GM12801 (cell line): Measurements from ENCODE around the gene GAL3ST3.

ENCODE experiments used
- TF ChIP-seq, protein P1 (sequence below): IDR thresholded peaks from one replicate; pipeline ENCODE4 v1.5.1; 2011; ENCODE audit warnings: control low read depth; ENCODE audit not compliant: insufficient read length; ENCODE audit errors: extremely low read depth

Gene GAL3ST3

DNA sequence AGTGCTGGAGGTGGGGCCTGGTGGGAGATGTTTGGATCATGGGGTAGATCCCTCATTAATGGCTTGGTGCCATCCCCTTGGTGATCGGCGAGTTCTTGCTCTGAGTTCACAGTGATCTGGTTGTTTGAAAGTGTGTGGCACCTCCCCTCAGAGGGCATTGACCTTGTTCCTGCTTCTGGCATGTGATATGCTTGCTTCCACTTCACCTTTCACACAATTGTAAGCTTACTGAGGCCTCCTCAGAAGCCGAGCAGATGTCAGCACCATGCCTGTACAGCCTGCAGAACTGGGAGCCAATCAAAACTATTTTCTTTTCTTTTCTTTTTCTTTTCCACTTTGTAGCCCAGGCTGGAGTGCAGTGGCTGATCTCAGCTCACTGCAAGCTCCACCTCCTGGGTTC lies 11.6 kb downstream of the GAL3ST3 start:
- TF ChIP-seq, protein P1, sequence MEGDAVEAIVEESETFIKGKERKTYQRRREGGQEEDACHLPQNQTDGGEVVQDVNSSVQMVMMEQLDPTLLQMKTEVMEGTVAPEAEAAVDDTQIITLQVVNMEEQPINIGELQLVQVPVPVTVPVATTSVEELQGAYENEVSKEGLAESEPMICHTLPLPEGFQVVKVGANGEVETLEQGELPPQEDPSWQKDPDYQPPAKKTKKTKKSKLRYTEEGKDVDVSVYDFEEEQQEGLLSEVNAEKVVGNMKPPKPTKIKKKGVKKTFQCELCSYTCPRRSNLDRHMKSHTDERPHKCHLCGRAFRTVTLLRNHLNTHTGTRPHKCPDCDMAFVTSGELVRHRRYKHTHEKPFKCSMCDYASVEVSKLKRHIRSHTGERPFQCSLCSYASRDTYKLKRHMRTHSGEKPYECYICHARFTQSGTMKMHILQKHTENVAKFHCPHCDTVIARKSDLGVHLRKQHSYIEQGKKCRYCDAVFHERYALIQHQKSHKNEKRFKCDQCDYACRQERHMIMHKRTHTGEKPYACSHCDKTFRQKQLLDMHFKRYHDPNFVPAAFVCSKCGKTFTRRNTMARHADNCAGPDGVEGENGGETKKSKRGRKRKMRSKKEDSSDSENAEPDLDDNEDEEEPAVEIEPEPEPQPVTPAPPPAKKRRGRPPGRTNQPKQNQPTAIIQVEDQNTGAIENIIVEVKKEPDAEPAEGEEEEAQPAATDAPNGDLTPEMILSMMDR = no peak

DNA sequence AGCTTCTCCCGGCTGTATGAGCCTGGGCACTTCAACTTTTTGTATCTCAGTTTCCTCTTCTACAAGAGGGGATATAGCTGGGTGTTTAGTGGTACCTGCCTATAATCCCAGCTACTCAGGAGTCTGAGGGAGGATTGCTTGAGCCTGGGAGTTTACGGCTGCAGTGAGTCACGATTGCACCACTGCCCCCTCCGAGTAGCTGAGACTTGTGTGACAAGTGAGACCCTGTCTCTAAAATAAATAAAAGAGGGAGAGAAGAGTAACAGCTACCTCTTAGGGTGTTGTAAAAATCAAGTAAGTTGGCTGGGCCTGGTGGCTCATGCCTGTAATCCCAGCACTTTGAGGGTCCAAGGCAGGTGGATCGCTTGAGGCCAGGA lies 12.6 kb downstream of the GAL3ST3 start:
- TF ChIP-seq, protein P1 = no peak

DNA sequence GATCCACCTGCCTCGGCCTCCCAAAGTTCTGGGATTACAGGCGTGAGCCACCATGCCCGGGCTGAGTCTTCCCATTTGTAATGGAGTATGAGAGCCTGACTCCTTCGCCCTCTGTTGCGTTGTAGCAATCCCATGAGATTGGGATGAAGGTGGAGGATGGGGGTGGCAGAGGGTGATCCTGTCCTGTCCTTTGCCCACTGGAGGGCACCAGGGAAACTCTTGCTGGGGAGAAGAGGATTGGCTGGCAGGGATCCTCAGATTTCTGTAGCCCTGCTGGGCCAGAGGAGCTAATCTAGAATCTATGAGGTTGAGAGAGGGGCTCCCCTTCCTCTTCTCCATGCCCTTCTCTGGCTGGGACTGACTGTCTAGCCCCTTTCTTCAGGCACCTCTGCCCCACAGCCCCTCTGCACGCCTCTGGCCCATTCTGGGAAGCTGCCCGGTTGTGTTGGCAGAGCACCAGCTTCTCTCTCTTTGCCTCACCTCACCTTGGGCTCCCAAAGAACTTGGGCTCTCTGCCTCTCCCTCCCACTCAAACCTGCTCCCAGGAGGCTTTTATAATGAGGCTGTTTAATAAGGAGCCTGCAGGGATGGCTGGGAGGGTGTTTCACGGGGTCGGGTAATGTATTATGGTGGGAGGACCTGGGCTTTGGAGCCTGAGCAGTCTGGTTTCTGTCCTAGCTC lies 13.2 kb downstream of the GAL3ST3 start:
- TF ChIP-seq, protein P1 = no peak

DNA sequence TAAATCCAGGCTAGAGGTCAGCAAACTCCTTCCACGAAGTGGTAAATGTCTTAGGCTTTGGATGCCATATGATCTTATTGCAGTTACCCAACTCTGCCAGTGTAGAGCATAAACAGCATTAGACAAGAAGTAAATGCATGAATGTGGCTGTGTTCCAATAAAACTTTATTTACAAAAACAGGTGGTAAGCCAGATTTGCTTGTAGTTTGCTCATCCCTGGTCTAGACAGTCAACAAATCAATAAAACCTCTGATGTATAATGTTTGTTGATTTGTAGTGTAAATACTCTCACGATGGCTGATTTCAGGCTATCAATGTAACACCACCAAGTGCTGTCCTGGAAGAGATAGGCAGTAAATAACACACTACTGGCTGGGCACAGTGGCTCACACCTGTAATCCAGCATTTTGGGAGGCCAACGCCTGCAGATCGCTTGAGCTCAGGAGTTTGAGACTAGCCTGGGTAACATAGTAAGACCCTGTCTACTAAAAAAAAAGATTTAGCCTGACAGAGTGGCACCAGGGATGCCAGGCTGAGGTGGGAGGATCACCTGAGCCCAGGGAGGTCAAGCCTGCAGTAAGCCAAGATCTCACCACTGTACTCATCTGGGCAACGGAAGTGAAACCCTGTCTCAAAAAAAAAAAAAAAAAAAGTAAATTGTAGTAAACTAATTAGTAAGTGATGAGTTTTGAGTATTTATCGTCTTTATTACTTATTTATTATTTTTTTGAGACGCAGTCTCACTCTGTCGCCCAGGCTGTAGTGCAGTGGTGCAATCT lies 15.8 kb downstream of the GAL3ST3 start:
- TF ChIP-seq, protein P1 = no peak

DNA sequence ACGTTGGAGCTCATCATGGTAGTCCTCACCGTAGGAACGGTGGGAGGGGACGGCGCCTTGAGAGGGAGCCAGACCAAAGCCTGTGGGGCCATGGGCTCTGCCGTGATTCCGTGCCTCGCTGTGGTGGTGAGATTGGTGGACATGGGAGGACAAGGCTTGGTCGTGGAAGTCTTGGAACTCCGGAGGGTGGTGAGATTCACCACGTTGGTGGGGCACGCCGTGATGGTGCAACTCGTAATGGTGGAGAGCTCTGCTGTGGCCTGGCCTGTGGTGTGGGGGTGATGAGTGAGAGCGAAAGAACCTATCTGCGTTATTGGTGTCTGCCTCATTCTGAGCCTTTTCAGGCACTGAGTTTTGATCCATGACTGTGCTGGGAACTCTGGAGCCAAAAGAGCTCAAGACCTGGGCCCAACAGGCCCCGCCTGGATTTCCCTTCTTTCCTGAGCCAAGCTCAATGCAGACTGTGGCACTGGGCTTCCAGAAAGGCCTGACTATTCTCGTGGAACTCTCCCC lies 22.9 kb downstream of the GAL3ST3 start, which contains the start of gene CATSPER1:
Gene CATSPER1, minus strand, starts transcription at position 463 of the 513 bp plus-strand sequence. Its CDS starts 100 bp downstream, at position 363.
- TF ChIP-seq, protein P1 = no peak

DNA sequence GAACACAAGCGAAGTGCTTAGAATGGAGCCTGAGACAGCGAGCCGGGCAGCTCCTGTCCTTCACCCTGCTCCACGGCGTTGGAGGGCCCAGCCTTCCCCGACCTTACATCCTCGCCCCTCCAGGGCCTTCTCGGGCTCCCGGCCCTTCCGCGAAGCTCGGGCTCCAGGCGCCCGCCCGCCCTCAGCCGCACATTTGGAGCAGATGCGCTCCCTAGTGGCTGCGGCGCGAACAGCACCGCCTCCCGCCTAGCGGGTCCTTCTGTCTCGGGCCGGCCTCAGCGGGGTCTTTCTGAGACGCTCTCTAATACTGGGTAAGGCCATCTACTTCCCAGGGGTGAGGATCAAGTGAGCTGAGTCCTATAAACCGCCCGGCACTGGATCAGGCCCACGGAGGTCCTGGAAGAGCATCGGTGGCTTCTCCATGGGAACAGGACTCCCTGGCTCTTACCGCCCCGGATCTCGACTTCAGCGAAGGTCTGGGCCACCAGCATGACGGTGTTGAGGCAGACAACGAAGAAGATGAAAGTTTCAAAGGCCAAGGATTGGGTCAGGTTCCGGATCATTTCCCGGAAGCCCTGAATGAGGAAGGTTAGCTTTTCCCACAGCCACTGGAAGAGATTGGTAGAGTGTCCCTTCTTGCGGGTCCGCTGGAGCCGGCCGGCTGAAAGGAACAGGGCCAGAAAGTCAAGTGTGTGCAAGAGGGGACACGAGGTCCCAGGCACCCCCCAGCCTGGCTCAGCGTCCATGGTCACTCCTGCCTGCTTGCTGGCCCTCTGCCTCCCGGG lies 26.4 kb downstream of the GAL3ST3 start:
- TF ChIP-seq, protein P1 = no peak

DNA sequence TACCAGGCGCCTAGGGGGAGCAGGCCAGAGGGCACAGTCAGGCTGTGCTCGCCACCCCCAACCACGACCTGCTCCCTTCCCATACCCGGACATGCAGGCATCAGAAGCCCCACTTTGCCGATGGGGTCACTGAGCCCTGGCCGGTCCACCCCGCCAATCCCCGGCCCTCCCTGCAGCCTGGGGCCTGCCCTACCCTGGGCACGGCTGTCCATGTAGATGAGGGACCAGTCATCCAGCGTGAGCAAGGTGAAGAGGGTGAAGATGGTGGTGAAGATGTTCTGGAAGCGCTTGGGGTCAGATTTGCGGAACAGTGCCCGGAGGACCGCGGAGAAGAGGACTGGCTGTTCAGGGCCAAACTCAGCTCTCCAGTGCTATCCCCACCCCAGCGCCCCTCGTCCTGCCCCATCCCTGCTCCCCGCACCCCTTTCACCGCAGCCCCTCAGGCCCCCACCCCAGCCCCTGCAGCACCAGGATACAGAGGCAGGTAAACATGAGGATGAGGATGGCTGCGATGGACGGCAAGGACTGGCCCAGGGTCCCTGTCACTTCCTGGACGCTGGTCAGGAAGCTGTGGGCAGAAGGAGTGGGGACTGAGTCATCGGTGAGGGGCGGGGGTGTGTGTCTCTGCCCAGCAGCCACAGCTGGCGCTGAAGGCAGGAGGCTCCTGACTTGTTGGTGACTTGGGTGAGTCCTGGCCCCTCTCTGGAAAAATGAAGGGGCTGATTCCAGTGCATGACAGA lies 28.2 kb downstream of the GAL3ST3 start:
- TF ChIP-seq, protein P1 = no peak
